ENCODE measurements around the gene AMY2A. TPM values are rescaled to one million over a fixed set of nuclear protein-coding genes. Genes with fewer than 3 reads are reported as not detected.
"Not testable (repeated sequence)": the region's sequence is repeated elsewhere in the genome, so short reads cannot be mapped to it uniquely, and the experiment has no call there.

The AMY2A gene
- total RNA-seq, 4 donors from 2014 or later = not detected

GRCh38 chr1:103583887-103584286, 33.3 kb upstream of the AMY2A start:
- Histone ChIP-seq H3K27ac (no peak overlapping the region), H3K36me3 (no peaks in the 10 kb centered on the region), H3K4me3 (no peak overlapping the region), H3K9me3 (peaks cover 3 to 5% of the 10 kb centered on the region in 2 donors), H3K27me3 (no peaks in the 10 kb centered on the region), H3K4me1 (no peaks in the 10 kb centered on the region)
- no peak for TF ChIP-seq CTCF (IDR thresholded peaks at IDR 0.05)
- no peak for TF ChIP-seq EP300 (IDR thresholded peaks at IDR 0.05; ENCODE audit: low read depth)
- no peak for TF ChIP-seq POLR2A (IDR thresholded peaks at IDR 0.05)
- no peak for TF ChIP-seq POLR2AphosphoS5 (IDR thresholded peaks at IDR 0.05)
- intact Hi-C loops (cut with DNase I; ENCODE audit: low total_unique reads) = no loop called here
- DNase-seq = no peak
- in situ Hi-C loops (cut with MboI; ENCODE audit: low pct_ligation_motif_present in 1 of 4, low pct_unique_long_range_greater_than_20kb in 1 of 4, low sequenced_read_pairs in 3 of 4) = no loop called here
- WGBS, 2 donors (ENCODE audit: low coverage in 1 of 2) = 73 to 85% methylated on average over 3 of the region's 3 CpGs

GRCh38 chr1:103584537-103584936, 32.7 kb upstream of the AMY2A start:
- Histone ChIP-seq H3K36me3 (no peaks in the 10 kb centered on the region), H3K4me3 (no peak overlapping the region), H3K27me3 (no peaks in the 10 kb centered on the region), H3K4me1 (no peaks in the 10 kb centered on the region), H3K27ac (no peak overlapping the region), H3K9me3 (peaks cover 3 to 5% of the 10 kb centered on the region in 2 donors)
- 72 to 74% methylated on average over 2 of the region's 2 CpGs for WGBS, 2 donors (ENCODE audit: low coverage in 1 of 2)
- no peak for DNase-seq
- TF ChIP-seq POLR2AphosphoS5 (IDR thresholded peaks at IDR 0.05) = no peak
- TF ChIP-seq POLR2A (IDR thresholded peaks at IDR 0.05) = no peak
- intact Hi-C loops (cut with DNase I; ENCODE audit: low total_unique reads) = no loop called here
- in situ Hi-C loops (cut with MboI; ENCODE audit: low pct_ligation_motif_present in 1 of 4, low pct_unique_long_range_greater_than_20kb in 1 of 4, low sequenced_read_pairs in 3 of 4) = no loop called here

- H3K27ac ChIP-seq; intact Hi-C loops (cut with DNase I; ENCODE audit: low total_unique reads); H3K36me3 ChIP-seq; H3K4me3 ChIP-seq; DNase-seq; H3K9me3 ChIP-seq; in situ Hi-C loops (cut with MboI; ENCODE audit: low pct_ligation_motif_present in 1 of 4, low pct_unique_long_range_greater_than_20kb in 1 of 4, low sequenced_read_pairs in 3 of 4); H3K4me1 ChIP-seq; H3K27me3 ChIP-seq: not testable (repeated sequence)
- no CpG with 5 or more reads among the region's 3 CpGs for WGBS, 2 donors (ENCODE audit: low coverage in 1 of 2)
Measured at GRCh38 chr1:103602740-103603139, 14.5 kb upstream of the AMY2A start.

GRCh38 chr1:103616362-103616761, 865 bp upstream of the AMY2A start:
- H3K27me3 ChIP-seq = no peaks in the 10 kb centered on the region
- no peaks in the 10 kb centered on the region for H3K36me3 ChIP-seq
- in situ Hi-C loops (cut with MboI; ENCODE audit: low pct_ligation_motif_present in 1 of 4, low pct_unique_long_range_greater_than_20kb in 1 of 4, low sequenced_read_pairs in 3 of 4) (no loop called here), intact Hi-C loops (cut with DNase I; ENCODE audit: low total_unique reads) (no loop called here)
- DNase-seq = no peak
- no peaks in the 10 kb centered on the region for H3K9me3 ChIP-seq
- no peak overlapping the region for H3K27ac ChIP-seq
- TF ChIP-seq POLR2A (IDR thresholded peaks at IDR 0.05) = no peak
- TF ChIP-seq POLR2AphosphoS5 (IDR thresholded peaks at IDR 0.05) = no peak
- 89% methylated on average over 2 of the region's 2 CpGs; no CpG with 5 or more reads in 1 of the 2 donors for WGBS, 2 donors (ENCODE audit: low coverage in 1 of 2)
- no peaks in the 10 kb centered on the region for H3K4me1 ChIP-seq
- no peak overlapping the region for H3K4me3 ChIP-seq

GRCh38 chr1:103627436-103627835, 10.2 kb downstream of the AMY2A start:
- intact Hi-C loops (cut with DNase I; ENCODE audit: low total_unique reads); DNase-seq; H3K36me3 ChIP-seq; H3K9me3 ChIP-seq; H3K4me3 ChIP-seq; H3K27ac ChIP-seq; H3K27me3 ChIP-seq; in situ Hi-C loops (cut with MboI; ENCODE audit: low pct_ligation_motif_present in 1 of 4, low pct_unique_long_range_greater_than_20kb in 1 of 4, low sequenced_read_pairs in 3 of 4); H3K4me1 ChIP-seq: not testable (repeated sequence)
- 87 to 100% methylated on average over 1 to 4 of the region's 4 CpGs for WGBS, 2 donors (ENCODE audit: low coverage in 1 of 2)

- in situ Hi-C loops (cut with MboI; ENCODE audit: low pct_ligation_motif_present in 1 of 4, low pct_unique_long_range_greater_than_20kb in 1 of 4, low sequenced_read_pairs in 3 of 4); DNase-seq; H3K36me3 ChIP-seq; H3K27ac ChIP-seq; H3K4me1 ChIP-seq; H3K9me3 ChIP-seq; intact Hi-C loops (cut with DNase I; ENCODE audit: low total_unique reads); H3K4me3 ChIP-seq; H3K27me3 ChIP-seq: not testable (repeated sequence)
- no CpG with 5 or more reads among the region's 3 CpGs for WGBS, 2 donors (ENCODE audit: low coverage in 1 of 2)
Measured at GRCh38 chr1:103641194-103641593, 24.0 kb downstream of the AMY2A start.

GRCh38 chr1:103643908-103644307, 26.7 kb downstream of the AMY2A start:
- H3K9me3 ChIP-seq; H3K27me3 ChIP-seq; intact Hi-C loops (cut with DNase I; ENCODE audit: low total_unique reads); in situ Hi-C loops (cut with MboI; ENCODE audit: low pct_ligation_motif_present in 1 of 4, low pct_unique_long_range_greater_than_20kb in 1 of 4, low sequenced_read_pairs in 3 of 4); H3K4me3 ChIP-seq; H3K4me1 ChIP-seq; DNase-seq; H3K36me3 ChIP-seq; H3K27ac ChIP-seq: not testable (repeated sequence)
- WGBS, 2 donors (ENCODE audit: low coverage in 1 of 2) = no CpG with 5 or more reads among the region's 3 CpGs

GRCh38 chr1:103650305-103650704, 33.1 kb downstream of the AMY2A start:
- in situ Hi-C loops (cut with MboI; ENCODE audit: low pct_ligation_motif_present in 1 of 4, low pct_unique_long_range_greater_than_20kb in 1 of 4, low sequenced_read_pairs in 3 of 4) = not testable (repeated sequence)
- no CpG with 5 or more reads among the region's 3 CpGs for WGBS, 2 donors (ENCODE audit: low coverage in 1 of 2)

GRCh38 chr1:103650889-103651288, 33.7 kb downstream of the AMY2A start:
- H3K9me3 ChIP-seq; H3K36me3 ChIP-seq; DNase-seq; in situ Hi-C loops (cut with MboI; ENCODE audit: low pct_ligation_motif_present in 1 of 4, low pct_unique_long_range_greater_than_20kb in 1 of 4, low sequenced_read_pairs in 3 of 4); intact Hi-C loops (cut with DNase I; ENCODE audit: low total_unique reads); H3K4me1 ChIP-seq; H3K4me3 ChIP-seq; H3K27ac ChIP-seq; H3K27me3 ChIP-seq: not testable (repeated sequence)
- no CpG with 5 or more reads among the region's 4 CpGs for WGBS, 2 donors (ENCODE audit: low coverage in 1 of 2)

More at GRCh38 chr1:103650305-103650704, 33.1 kb downstream of the AMY2A start:
- intact Hi-C loops (cut with DNase I; ENCODE audit: low total_unique reads); H3K27me3 ChIP-seq; H3K27ac ChIP-seq; H3K4me1 ChIP-seq; H3K36me3 ChIP-seq; DNase-seq; H3K4me3 ChIP-seq; H3K9me3 ChIP-seq: not testable (repeated sequence)

- H3K9me3 ChIP-seq; intact Hi-C loops (cut with DNase I; ENCODE audit: low total_unique reads); DNase-seq; H3K4me1 ChIP-seq; in situ Hi-C loops (cut with MboI; ENCODE audit: low pct_ligation_motif_present in 1 of 4, low pct_unique_long_range_greater_than_20kb in 1 of 4, low sequenced_read_pairs in 3 of 4); H3K4me3 ChIP-seq; H3K36me3 ChIP-seq; H3K27ac ChIP-seq; H3K27me3 ChIP-seq: not testable (repeated sequence)
- no CpG with 5 or more reads among the region's 6 CpGs for WGBS, 2 donors (ENCODE audit: low coverage in 1 of 2)
Measured at GRCh38 chr1:103654133-103654532, 36.9 kb downstream of the AMY2A start.

Data from transverse colon (tissue), 4 donors.